GM18861 (cell line): ENCODE results near the gene GDF2.

Experiments
- ATAC-seq: cut with Tn5 transposase; IDR thresholded peaks from one replicate; pipeline ENCODE4 v1.9.1; 2021; ENCODE audit not compliant: unreplicated experiment

Gene GDF2

GRCh38 chr10:47331954-47332353 is 9.7 kb downstream of the GDF2 start:
- no peak for ATAC-seq

GRCh38 chr10:47332371-47332770 is 10.1 kb downstream of the GDF2 start:
- no peak for ATAC-seq

- no peak for ATAC-seq
Measured at GRCh38 chr10:47332946-47333345, 10.7 kb downstream of the GDF2 start.

- no peak for ATAC-seq
Measured at GRCh38 chr10:47333532-47333931, 11.3 kb downstream of the GDF2 start.

GRCh38 chr10:47334466-47335295 is 12.4 kb downstream of the GDF2 start:
- no peak for ATAC-seq

GRCh38 chr10:47335906-47336305 is 13.7 kb downstream of the GDF2 start:
- ATAC-seq = no peak

- no peak for ATAC-seq
Measured at GRCh38 chr10:47336387-47337134, 14.3 kb downstream of the GDF2 start.

- no peak for ATAC-seq
Measured at GRCh38 chr10:47337310-47337709, 15.1 kb downstream of the GDF2 start.

- no peak for ATAC-seq
Measured at GRCh38 chr10:47339186-47339735, 17.0 kb downstream of the GDF2 start.

GRCh38 chr10:47339759-47340607 is 17.7 kb downstream of the GDF2 start:
- no peak for ATAC-seq

- ATAC-seq = no peak
Measured at GRCh38 chr10:47340608-47341170, 18.4 kb downstream of the GDF2 start.

GRCh38 chr10:47344996-47345870 is 23.0 kb downstream of the GDF2 start:
- no peak for ATAC-seq

- no peak for ATAC-seq
Measured at GRCh38 chr10:47346581-47347302, 24.5 kb downstream of the GDF2 start.

- ATAC-seq = no peak
Measured at GRCh38 chr10:47347303-47347675, 25.0 kb downstream of the GDF2 start.

GRCh38 chr10:47348138-47348651 is 25.9 kb downstream of the GDF2 start, which contains the start of gene RBP3:
Gene RBP3, plus strand, starts transcription at chr10:47348363. Its CDS starts 122 bp downstream, at chr10:47348485.
- ATAC-seq = no peak

- ATAC-seq = no peak
Measured at GRCh38 chr10:47348661-47349470, 26.6 kb downstream of the GDF2 start.

GRCh38 chr10:47349516-47349915 is 27.3 kb downstream of the GDF2 start:
- ATAC-seq = no peak

- no peak for ATAC-seq
Measured at GRCh38 chr10:47349941-47350371, 27.7 kb downstream of the GDF2 start.
